ENCODE results near the gene ITPR2.
"Not testable (repeated sequence)": the region's sequence is repeated elsewhere in the genome, so short reads cannot be mapped to it uniquely, and the experiment has no call there.

ITPR2 gene

GRCh38 chr12:26848156-26848825, 15.3 kb upstream of the ITPR2 start:
- DNase-seq (ENCODE audit: low read depth in 2 of 2), result no peak

GRCh38 chr12:26847431-26847830, 14.4 kb upstream of the ITPR2 start:
- no peak for DNase-seq (ENCODE audit: low read depth in 2 of 2)

GRCh38 chr12:26846416-26846815, 13.4 kb upstream of the ITPR2 start:
- no peak for DNase-seq (ENCODE audit: low read depth in 2 of 2)

- DNase-seq (ENCODE audit: low read depth in 2 of 2), result no peak
Observed at GRCh38 chr12:26845984-26846383, 13.0 kb upstream of the ITPR2 start.

- DNase-seq (ENCODE audit: low read depth in 2 of 2), result no peak
Observed at GRCh38 chr12:26845057-26845666, 12.2 kb upstream of the ITPR2 start.

- DNase-seq (ENCODE audit: low read depth in 2 of 2), result no peak
Observed at GRCh38 chr12:26843311-26843710, 10.3 kb upstream of the ITPR2 start.

- no peak for DNase-seq (ENCODE audit: low read depth in 2 of 2)
Observed at GRCh38 chr12:26841085-26841484, 8.1 kb upstream of the ITPR2 start.

GRCh38 chr12:26839512-26839911, 6.5 kb upstream of the ITPR2 start:
- no peak for DNase-seq (ENCODE audit: low read depth in 2 of 2)

GRCh38 chr12:26838888-26839416, 6.0 kb upstream of the ITPR2 start:
- no peak for DNase-seq (ENCODE audit: low read depth in 2 of 2)

GRCh38 chr12:26836201-26836600, 3.2 kb upstream of the ITPR2 start:
- no peak for DNase-seq (ENCODE audit: low read depth in 2 of 2)

- not testable (repeated sequence) for DNase-seq (ENCODE audit: low read depth in 2 of 2)
Observed at GRCh38 chr12:26834503-26835060, 1.6 kb upstream of the ITPR2 start.

GRCh38 chr12:26833743-26834490, 923 bp upstream of the ITPR2 start:
- DNase-seq (ENCODE audit: low read depth in 2 of 2), result no peak

- peak; percentile 31 to 37 for DNase-seq (ENCODE audit: low read depth in 2 of 2)
Observed at GRCh38 chr12:26831951-26832821, 808 bp downstream of the ITPR2 start.

- DNase-seq (ENCODE audit: low read depth in 2 of 2), result no peak
Observed at GRCh38 chr12:26830783-26831551, 2.0 kb downstream of the ITPR2 start.

- no peak for DNase-seq (ENCODE audit: low read depth in 2 of 2)
Observed at GRCh38 chr12:26830363-26830762, 2.6 kb downstream of the ITPR2 start.

- no peak for DNase-seq (ENCODE audit: low read depth in 2 of 2)
Observed at GRCh38 chr12:26828280-26829073, 4.5 kb downstream of the ITPR2 start.

GRCh38 chr12:26826437-26826836, 6.6 kb downstream of the ITPR2 start:
- DNase-seq (ENCODE audit: low read depth in 2 of 2), result no peak

GRCh38 chr12:26825459-26826016, 7.5 kb downstream of the ITPR2 start:
- DNase-seq (ENCODE audit: low read depth in 2 of 2), result no peak

GRCh38 chr12:26823390-26823789, 9.6 kb downstream of the ITPR2 start:
- no peak for DNase-seq (ENCODE audit: low read depth in 2 of 2)
